ENCODE measurements around the gene PLEKHG4B.

Gene PLEKHG4B

DNA sequence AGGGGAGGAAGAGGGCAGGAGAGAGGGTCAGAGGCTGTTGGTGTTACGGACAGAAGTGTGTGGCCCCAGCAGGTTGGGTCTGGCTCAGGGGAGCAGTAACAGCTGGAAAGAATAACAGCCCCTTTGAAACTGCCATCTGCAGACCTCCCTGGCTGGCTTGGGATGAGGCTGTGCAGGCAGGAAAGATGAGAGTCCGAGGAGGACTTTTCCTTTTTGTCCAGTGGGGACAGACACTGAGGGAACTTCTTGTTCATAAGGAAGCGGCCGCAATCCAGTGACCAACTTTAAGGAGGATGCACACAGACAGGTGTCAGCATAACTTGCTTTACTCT, 14.8 kb upstream of the PLEKHG4B start:
- Histone ChIP-seq H3K9ac (ENCODE audit: low read length) (no peak overlapping the region), H3K4me1 (ENCODE audit: control insufficient read depth, low read depth, low read length) (peaks cover 8% of the 10 kb centered on the region), H3K27me3 (ENCODE audit: control insufficient read depth, insufficient read depth, low read length) (no peaks in the 10 kb centered on the region), H3K4me3 (ENCODE audit: low read length) (no peak overlapping the region), H3K9me3 (ENCODE audit: control insufficient read depth, low read depth, low read length) (no peaks in the 10 kb centered on the region), H3K27ac (ENCODE audit: low read length) (no peak overlapping the region), H3K36me3 (ENCODE audit: control insufficient read depth, low read depth, low read length) (no peaks in the 10 kb centered on the region)

- H3K27me3 ChIP-seq (ENCODE audit: control insufficient read depth, insufficient read depth, low read length) = no peaks in the 10 kb centered on the region
- peaks cover 12% of the 10 kb centered on the region for H3K4me1 ChIP-seq (ENCODE audit: control insufficient read depth, low read depth, low read length)
- H3K4me3 ChIP-seq (ENCODE audit: low read length) = no peak overlapping the region
- H3K36me3 ChIP-seq (ENCODE audit: control insufficient read depth, low read depth, low read length) = no peaks in the 10 kb centered on the region
- no peak overlapping the region for H3K27ac ChIP-seq (ENCODE audit: low read length)
- H3K9me3 ChIP-seq (ENCODE audit: control insufficient read depth, low read depth, low read length) = no peaks in the 10 kb centered on the region
- no peak overlapping the region for H3K9ac ChIP-seq (ENCODE audit: low read length)
Observed at GRCh38 chr5:77546-77945, 14.4 kb upstream of the PLEKHG4B start.

- Histone ChIP-seq H3K9ac (ENCODE audit: low read length) (no peak overlapping the region), H3K4me3 (ENCODE audit: low read length) (no peak overlapping the region), H3K36me3 (ENCODE audit: control insufficient read depth, low read depth, low read length) (no peaks in the 10 kb centered on the region), H3K27ac (ENCODE audit: low read length) (no peak overlapping the region), H3K27me3 (ENCODE audit: control insufficient read depth, insufficient read depth, low read length) (no peaks in the 10 kb centered on the region), H3K9me3 (ENCODE audit: control insufficient read depth, low read depth, low read length) (no peaks in the 10 kb centered on the region), H3K4me1 (ENCODE audit: control insufficient read depth, low read depth, low read length) (peaks cover 18% of the 10 kb centered on the region)
Observed at GRCh38 chr5:77957-78804, 13.8 kb upstream of the PLEKHG4B start.

- Histone ChIP-seq H3K4me1 (ENCODE audit: control insufficient read depth, low read depth, low read length) (peaks cover 18% of the 10 kb centered on the region), H3K36me3 (ENCODE audit: control insufficient read depth, low read depth, low read length) (no peaks in the 10 kb centered on the region), H3K9ac (ENCODE audit: low read length) (no peak overlapping the region), H3K27ac (ENCODE audit: low read length) (no peak overlapping the region), H3K27me3 (ENCODE audit: control insufficient read depth, insufficient read depth, low read length) (no peaks in the 10 kb centered on the region), H3K4me3 (ENCODE audit: low read length) (no peak overlapping the region), H3K9me3 (ENCODE audit: control insufficient read depth, low read depth, low read length) (no peaks in the 10 kb centered on the region)
Observed at GRCh38 chr5:78805-79149, 13.2 kb upstream of the PLEKHG4B start.

GRCh38 chr5:79263-79662, 12.7 kb upstream of the PLEKHG4B start:
- H3K9me3 ChIP-seq (ENCODE audit: control insufficient read depth, low read depth, low read length) = no peaks in the 10 kb centered on the region
- no peaks in the 10 kb centered on the region for H3K27me3 ChIP-seq (ENCODE audit: control insufficient read depth, insufficient read depth, low read length)
- no peaks in the 10 kb centered on the region for H3K36me3 ChIP-seq (ENCODE audit: control insufficient read depth, low read depth, low read length)
- H3K27ac ChIP-seq (ENCODE audit: low read length) = no peak overlapping the region
- H3K4me1 ChIP-seq (ENCODE audit: control insufficient read depth, low read depth, low read length) = peaks cover 18% of the 10 kb centered on the region
- no peak overlapping the region for H3K4me3 ChIP-seq (ENCODE audit: low read length)
- no peak overlapping the region for H3K9ac ChIP-seq (ENCODE audit: low read length)

DNA sequence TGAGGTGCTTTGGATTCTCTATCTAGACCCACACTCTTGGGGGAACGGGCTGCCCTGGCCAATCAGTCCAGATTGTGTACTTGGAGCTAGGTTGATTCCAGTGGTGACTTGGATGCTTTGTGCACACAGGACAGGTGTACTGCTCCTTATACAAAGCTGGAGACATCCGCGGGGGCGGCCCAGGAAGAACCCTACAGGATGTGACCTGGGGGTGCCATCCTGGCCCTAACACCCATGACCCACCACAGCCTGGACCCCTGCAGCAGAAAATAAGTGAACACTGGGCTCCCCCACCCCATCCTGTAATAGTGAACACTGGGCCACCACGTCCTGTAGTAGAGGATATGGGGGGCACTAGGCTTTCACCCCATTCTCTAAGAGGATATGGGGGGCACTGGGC, 12.1 kb upstream of the PLEKHG4B start:
- Histone ChIP-seq H3K27ac (ENCODE audit: low read length) (no peak overlapping the region), H3K4me3 (ENCODE audit: low read length) (no peak overlapping the region), H3K27me3 (ENCODE audit: control insufficient read depth, insufficient read depth, low read length) (no peaks in the 10 kb centered on the region), H3K9ac (ENCODE audit: low read length) (no peak overlapping the region), H3K9me3 (ENCODE audit: control insufficient read depth, low read depth, low read length) (no peaks in the 10 kb centered on the region), H3K36me3 (ENCODE audit: control insufficient read depth, low read depth, low read length) (no peaks in the 10 kb centered on the region), H3K4me1 (ENCODE audit: control insufficient read depth, low read depth, low read length) (peaks cover 18% of the 10 kb centered on the region)

DNA sequence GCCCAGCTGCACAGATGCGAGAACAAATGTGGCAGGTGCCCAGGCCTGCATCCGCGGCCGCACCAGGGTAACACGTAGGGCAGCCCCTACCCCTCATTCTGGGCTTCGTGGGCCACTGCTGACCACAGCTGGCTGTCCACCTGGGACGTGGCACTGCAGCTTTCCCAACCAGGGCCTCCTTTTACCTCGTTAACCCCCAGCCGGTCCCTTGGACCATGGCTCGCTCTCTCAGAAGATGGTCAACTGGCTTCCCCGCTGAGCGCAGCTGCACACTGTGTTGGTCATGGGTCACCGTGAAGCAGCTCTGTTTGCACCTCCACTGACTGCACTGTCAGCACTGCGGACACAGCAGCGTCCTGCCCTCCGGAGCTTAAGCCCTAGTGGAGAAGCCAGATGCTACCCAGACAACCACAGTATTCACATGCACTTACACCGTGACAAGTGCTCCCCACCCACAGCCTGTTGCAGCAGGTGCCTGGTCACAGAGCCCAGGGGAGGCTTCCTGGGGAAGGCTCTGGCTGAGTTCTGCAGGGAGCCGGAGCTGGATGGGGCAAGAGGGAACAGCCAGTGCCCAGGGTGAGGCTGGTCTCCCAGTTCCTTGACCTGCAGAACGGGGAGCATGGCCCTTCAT, 10.5 kb upstream of the PLEKHG4B start:
- Histone ChIP-seq H3K36me3 (ENCODE audit: control insufficient read depth, low read depth, low read length) (no peaks in the 10 kb centered on the region), H3K9me3 (ENCODE audit: control insufficient read depth, low read depth, low read length) (no peaks in the 10 kb centered on the region), H3K4me1 (ENCODE audit: control insufficient read depth, low read depth, low read length) (peaks cover 21% of the 10 kb centered on the region), H3K9ac (ENCODE audit: low read length) (no peak overlapping the region), H3K27me3 (ENCODE audit: control insufficient read depth, insufficient read depth, low read length) (no peaks in the 10 kb centered on the region), H3K4me3 (ENCODE audit: low read length) (peak overlapping the region; percentile 55), H3K27ac (ENCODE audit: low read length) (no peak overlapping the region)

GRCh38 chr5:82097-82496, 9.9 kb upstream of the PLEKHG4B start:
- no peak overlapping the region for H3K27ac ChIP-seq (ENCODE audit: low read length)

GRCh38 chr5:82570-82969, 9.4 kb upstream of the PLEKHG4B start:
- H3K27ac ChIP-seq (ENCODE audit: low read length) = no peak overlapping the region
- peak overlapping the region; percentile 55 for H3K4me3 ChIP-seq (ENCODE audit: low read length)
- peaks cover 21% of the 10 kb centered on the region for H3K4me1 ChIP-seq (ENCODE audit: control insufficient read depth, low read depth, low read length)
- H3K9ac ChIP-seq (ENCODE audit: low read length) = peak overlapping the region; percentile 39
- no peaks in the 10 kb centered on the region for H3K9me3 ChIP-seq (ENCODE audit: control insufficient read depth, low read depth, low read length)
- no peaks in the 10 kb centered on the region for H3K27me3 ChIP-seq (ENCODE audit: control insufficient read depth, insufficient read depth, low read length)
- no peaks in the 10 kb centered on the region for H3K36me3 ChIP-seq (ENCODE audit: control insufficient read depth, low read depth, low read length)

More at GRCh38 chr5:82097-82496, 9.9 kb upstream of the PLEKHG4B start:
- peak overlapping the region; percentile 55 for H3K4me3 ChIP-seq (ENCODE audit: low read length)
- peak overlapping the region; percentile 39 for H3K9ac ChIP-seq (ENCODE audit: low read length)
- H3K36me3 ChIP-seq (ENCODE audit: control insufficient read depth, low read depth, low read length) = no peaks in the 10 kb centered on the region
- no peaks in the 10 kb centered on the region for H3K9me3 ChIP-seq (ENCODE audit: control insufficient read depth, low read depth, low read length)
- no peaks in the 10 kb centered on the region for H3K27me3 ChIP-seq (ENCODE audit: control insufficient read depth, insufficient read depth, low read length)
- peaks cover 21% of the 10 kb centered on the region for H3K4me1 ChIP-seq (ENCODE audit: control insufficient read depth, low read depth, low read length)

DNA sequence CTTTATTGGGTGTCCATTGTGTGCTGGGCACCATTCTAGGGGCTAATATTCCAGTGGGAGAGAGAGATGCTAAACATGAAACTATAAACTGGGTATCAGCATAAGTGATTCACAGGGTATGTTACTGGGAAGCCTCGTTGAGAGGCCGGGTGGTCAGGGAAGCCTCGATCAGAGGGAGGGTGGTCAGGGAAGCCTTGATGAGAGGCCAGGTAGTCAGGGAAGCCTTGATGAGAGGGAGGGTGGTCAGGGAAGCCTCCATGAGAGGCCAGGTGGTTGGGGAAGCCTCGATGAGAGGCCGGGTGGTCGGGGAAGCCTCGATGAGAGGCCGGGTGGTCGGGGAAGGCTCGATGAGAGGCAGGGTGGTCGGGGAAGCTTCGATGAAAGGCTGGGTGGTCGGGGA, 8.9 kb upstream of the PLEKHG4B start:
- Histone ChIP-seq H3K4me3 (ENCODE audit: low read length) (peak overlapping the region; percentile 55), H3K9ac (ENCODE audit: low read length) (no peak overlapping the region), H3K36me3 (ENCODE audit: control insufficient read depth, low read depth, low read length) (no peaks in the 10 kb centered on the region), H3K27ac (ENCODE audit: low read length) (no peak overlapping the region), H3K4me1 (ENCODE audit: control insufficient read depth, low read depth, low read length) (peaks cover 21% of the 10 kb centered on the region), H3K9me3 (ENCODE audit: control insufficient read depth, low read depth, low read length) (no peaks in the 10 kb centered on the region), H3K27me3 (ENCODE audit: control insufficient read depth, insufficient read depth, low read length) (no peaks in the 10 kb centered on the region)

DNA sequence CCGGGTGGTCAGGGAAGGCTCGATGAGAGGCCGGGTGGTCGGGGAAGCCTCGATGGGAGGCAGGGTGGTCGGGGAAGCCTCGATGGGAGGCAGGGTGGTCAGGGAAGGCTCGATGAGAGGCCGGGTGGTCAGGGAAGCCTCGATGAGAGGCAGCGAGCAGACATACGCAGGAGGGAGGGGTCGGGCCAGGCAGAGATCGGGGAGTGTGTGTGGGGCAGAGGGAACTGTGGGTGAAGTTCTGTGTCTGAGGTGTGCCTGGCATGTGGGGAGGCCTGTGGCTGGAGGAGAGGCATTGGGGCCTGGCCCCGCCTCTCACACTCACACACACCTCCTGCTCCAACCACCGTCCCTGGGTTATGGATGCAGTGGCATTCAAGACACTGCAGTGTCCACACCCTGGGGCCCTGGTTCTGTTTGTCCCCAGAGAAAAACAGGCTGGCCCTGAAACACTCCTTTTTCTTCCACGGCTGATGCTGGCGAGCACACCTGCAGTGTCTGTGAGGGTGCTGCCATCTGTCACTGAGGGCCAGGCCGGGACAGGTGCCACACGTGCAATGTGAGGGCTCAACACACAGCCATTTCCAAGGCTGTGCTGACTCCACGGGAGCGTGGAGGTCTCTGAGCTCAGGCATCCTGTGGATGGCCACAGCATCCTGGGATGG, 6.5 kb upstream of the PLEKHG4B start:
- H3K4me1 ChIP-seq (ENCODE audit: control insufficient read depth, low read depth, low read length) = peaks cover 21% of the 10 kb centered on the region
- H3K27ac ChIP-seq (ENCODE audit: low read length) = no peak overlapping the region
- H3K27me3 ChIP-seq (ENCODE audit: control insufficient read depth, insufficient read depth, low read length) = no peaks in the 10 kb centered on the region
- H3K9me3 ChIP-seq (ENCODE audit: control insufficient read depth, low read depth, low read length) = no peaks in the 10 kb centered on the region
- no peak overlapping the region for H3K4me3 ChIP-seq (ENCODE audit: low read length)
- no peaks in the 10 kb centered on the region for H3K36me3 ChIP-seq (ENCODE audit: control insufficient read depth, low read depth, low read length)
- no peak overlapping the region for H3K9ac ChIP-seq (ENCODE audit: low read length)
